ENCODE data around the gene CCL13. TPM values are rescaled to one million over a fixed set of nuclear protein-coding genes. Genes with fewer than 3 reads are reported as not detected.

CCL13 gene
- total RNA-seq, 1 donor from 2014 or later = not detected

GRCh38 chr17:34337701-34338100 is 18.6 kb upstream of the CCL13 start:
- H3K9me3 Mint-ChIP-seq (ENCODE audit: low read depth) = peaks cover 10% of the 10 kb centered on the region
- DNase-seq (ENCODE audit: low spot score, unreplicated experiment) = no peak
- H3K27me3 Mint-ChIP-seq = no peaks in the 10 kb centered on the region
- H3K4me1 Mint-ChIP-seq (ENCODE audit: low read depth) = no peaks in the 10 kb centered on the region
- TF ChIP-seq CTCF (IDR thresholded peaks at IDR 0.05; ENCODE audit: unreplicated experiment) = no peak
- H3K27ac Mint-ChIP-seq = no peak overlapping the region
- no peaks in the 10 kb centered on the region for H3K36me3 Mint-ChIP-seq (ENCODE audit: insufficient read depth)
- no peak overlapping the region for H3K4me3 Mint-ChIP-seq (ENCODE audit: low read depth)

- Mint-ChIP-seq H3K4me3 (ENCODE audit: low read depth) (no peak overlapping the region), H3K4me1 (ENCODE audit: low read depth) (no peaks in the 10 kb centered on the region)
Measured at GRCh38 chr17:34339138-34339770, 17.0 kb upstream of the CCL13 start.

GRCh38 chr17:34341916-34342315 is 14.4 kb upstream of the CCL13 start:
- DNase-seq (ENCODE audit: low spot score, unreplicated experiment) = no peak
- no peaks in the 10 kb centered on the region for H3K4me1 Mint-ChIP-seq (ENCODE audit: low read depth)
- H3K36me3 Mint-ChIP-seq (ENCODE audit: insufficient read depth) = no peaks in the 10 kb centered on the region
- no peaks in the 10 kb centered on the region for H3K9me3 Mint-ChIP-seq (ENCODE audit: low read depth)
- no peak overlapping the region for H3K27ac Mint-ChIP-seq
- no peak for TF ChIP-seq CTCF (IDR thresholded peaks at IDR 0.05; ENCODE audit: unreplicated experiment)
- no peak overlapping the region for H3K4me3 Mint-ChIP-seq (ENCODE audit: low read depth)
- H3K27me3 Mint-ChIP-seq = no peaks in the 10 kb centered on the region

More at GRCh38 chr17:34339138-34339770, 17.0 kb upstream of the CCL13 start:
- Mint-ChIP-seq H3K36me3 (ENCODE audit: insufficient read depth) (no peaks in the 10 kb centered on the region), H3K9me3 (ENCODE audit: low read depth) (peaks cover 10% of the 10 kb centered on the region), H3K27ac (no peak overlapping the region), H3K27me3 (no peaks in the 10 kb centered on the region)
- TF ChIP-seq CTCF (IDR thresholded peaks at IDR 0.05; ENCODE audit: unreplicated experiment) = no peak
- no peak for DNase-seq (ENCODE audit: low spot score, unreplicated experiment)

GRCh38 chr17:34347063-34347462 is 9.2 kb upstream of the CCL13 start:
- DNase-seq (ENCODE audit: low spot score, unreplicated experiment) = no peak
- no peak overlapping the region for H3K4me3 Mint-ChIP-seq (ENCODE audit: low read depth)

GRCh38 chr17:34349751-34350150 is 6.5 kb upstream of the CCL13 start:
- H3K27me3 Mint-ChIP-seq = peaks cover 6% of the 10 kb centered on the region
- H3K27ac Mint-ChIP-seq = no peak overlapping the region
- H3K9me3 Mint-ChIP-seq (ENCODE audit: low read depth) = peaks cover 6% of the 10 kb centered on the region
- H3K36me3 Mint-ChIP-seq (ENCODE audit: insufficient read depth) = no peaks in the 10 kb centered on the region
- H3K4me3 Mint-ChIP-seq (ENCODE audit: low read depth) = no peak overlapping the region
- TF ChIP-seq CTCF (IDR thresholded peaks at IDR 0.05; ENCODE audit: unreplicated experiment) = no peak
- no peak for DNase-seq (ENCODE audit: low spot score, unreplicated experiment)
- H3K4me1 Mint-ChIP-seq (ENCODE audit: low read depth) = no peaks in the 10 kb centered on the region

More at GRCh38 chr17:34347063-34347462, 9.2 kb upstream of the CCL13 start:
- H3K27me3 Mint-ChIP-seq = peaks cover 6% of the 10 kb centered on the region
- no peaks in the 10 kb centered on the region for H3K9me3 Mint-ChIP-seq (ENCODE audit: low read depth)
- H3K27ac Mint-ChIP-seq = no peak overlapping the region
- no peaks in the 10 kb centered on the region for H3K4me1 Mint-ChIP-seq (ENCODE audit: low read depth)
- H3K36me3 Mint-ChIP-seq (ENCODE audit: insufficient read depth) = no peaks in the 10 kb centered on the region
- no peak for TF ChIP-seq CTCF (IDR thresholded peaks at IDR 0.05; ENCODE audit: unreplicated experiment)

All from progenitor cell of endocrine pancreas (in vitro differentiated cells).